Endothelial cell of umbilical vein (primary cell): ENCODE results near the gene KMT2B.

Source experiments
- CTCF ChIP-seq, 2 donors: IDR thresholded peaks; 1 replicate in 1 of 2; 2 replicates in 1 of 2; pipeline ENCODE4 v1.5.1; 2011; ENCODE audit warnings: low read length in 2 of 2, mild to moderate bottlenecking in 2 of 2, moderate library complexity in 2 of 2, control low read depth in 1 of 2, inconsistent platforms in 1 of 2, low read depth in 1 of 2; ENCODE audit not compliant: insufficient read depth in 1 of 2; ENCODE audit errors: extremely low read depth in 1 of 2
- POLR2AphosphoS5 ChIP-seq: IDR thresholded peaks from 2 replicates; pipeline ENCODE4 v1.6.1; 2012; ENCODE audit warnings: low read depth, mild to moderate bottlenecking, control low read depth, low read length, moderate library complexity; ENCODE audit not compliant: insufficient read depth

GRCh38 chr19:35780058-35780457 is 62.3 kb downstream of the KMT2B start:
- TF ChIP-seq CTCF (IDR thresholded peaks at IDR 0.05; ENCODE audit: extremely low read depth in 1 of 2, insufficient read depth in 1 of 2, low read depth in 1 of 2, low read length in 2 of 2) (no peak), POLR2AphosphoS5 (no peak)
